ENCODE measurements around the gene CHN2.

The CHN2 gene

DNA sequence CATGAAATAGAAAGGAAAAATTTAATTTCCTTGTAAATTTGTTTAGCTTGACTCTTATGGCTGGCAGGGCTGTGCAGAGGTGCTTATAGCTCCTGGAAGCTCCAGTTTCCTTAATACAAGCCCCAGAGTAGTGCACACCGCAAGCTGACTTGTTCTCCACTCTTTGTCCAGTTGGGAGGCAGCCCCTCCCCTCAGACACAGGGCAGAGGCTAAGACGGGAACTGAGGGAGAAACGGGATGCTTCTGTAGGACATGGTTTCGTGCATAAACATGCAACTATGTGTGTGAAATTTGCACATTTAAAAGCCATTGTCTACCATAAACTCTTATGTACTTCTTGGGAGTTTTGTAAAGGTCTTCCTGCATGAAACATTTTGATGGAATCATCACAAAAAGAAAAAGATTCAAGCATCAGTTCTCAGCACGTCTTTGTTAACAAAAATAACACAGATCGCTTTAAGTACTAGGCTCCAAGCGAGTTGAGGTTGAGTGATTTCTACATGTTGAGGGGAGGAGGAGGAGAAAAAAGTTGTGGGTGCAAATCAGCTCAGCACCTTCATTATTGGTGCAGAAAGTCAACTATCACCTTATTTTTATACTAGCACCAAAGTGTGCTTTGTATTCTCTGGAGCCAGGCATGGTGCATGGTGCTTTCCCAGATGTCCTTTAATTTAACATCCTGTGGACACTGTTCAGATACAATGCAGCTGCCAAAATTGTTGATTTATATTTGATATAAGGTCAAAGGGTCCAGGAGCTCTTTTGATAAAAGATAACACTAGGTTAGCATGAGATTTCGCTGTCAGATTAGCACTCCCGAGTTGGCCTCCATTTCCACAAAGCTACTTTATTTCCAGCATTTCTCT is 124.5 kb downstream of the CHN2 start:
- H3K36me3 ChIP-seq (ENCODE audit: control insufficient read depth, insufficient read depth, low read length), result no peaks in the 10 kb centered on the region
- H3K4me3 ChIP-seq (ENCODE audit: low read length), result no peak overlapping the region
- no peak for DNase-seq
- WGBS (ENCODE audit: extremely low coverage, insufficient coverage, low lambda C conversion rate), result no CpG with 5 or more reads among the region's 9 CpGs
- no peak overlapping the region for H4K5ac ChIP-seq (ENCODE audit: low read length)
- no peak overlapping the region for H2BK5ac ChIP-seq (ENCODE audit: low read length)
- no peak overlapping the region for H3K56ac ChIP-seq (ENCODE audit: low read length)
- H3K23ac ChIP-seq (ENCODE audit: low read length), result no peak overlapping the region
- H2BK15ac ChIP-seq (replicated peaks; ENCODE audit: low read depth), result no peak overlapping the region
- no peaks in the 10 kb centered on the region for H3K79me2 ChIP-seq (ENCODE audit: control insufficient read depth, insufficient read depth, low read length)
- no peak overlapping the region for H3K4ac ChIP-seq (ENCODE audit: low read depth, low read length)
- peaks cover 11% of the 10 kb centered on the region for H3K4me1 ChIP-seq (ENCODE audit: control insufficient read depth, low read depth, low read length)
- no peak overlapping the region for H3K4me2 ChIP-seq (ENCODE audit: low read length)
- H3K79me1 ChIP-seq (ENCODE audit: low read length), result no peaks in the 10 kb centered on the region
- H3K9ac ChIP-seq (ENCODE audit: low read length), result no peak overlapping the region
- H3K18ac ChIP-seq (ENCODE audit: low read length), result no peak overlapping the region
- H3K27ac ChIP-seq (ENCODE audit: low read depth, low read length), result no peak overlapping the region
- no peak overlapping the region for H4K8ac ChIP-seq (ENCODE audit: low read depth, low read length)
- H2BK120ac ChIP-seq (ENCODE audit: low read depth, low read length), result no peak overlapping the region
- H2AK5ac ChIP-seq (ENCODE audit: low read length), result no peak overlapping the region
- no peaks in the 10 kb centered on the region for H3K27me3 ChIP-seq (ENCODE audit: insufficient read depth, low read length, poor library complexity)

DNA sequence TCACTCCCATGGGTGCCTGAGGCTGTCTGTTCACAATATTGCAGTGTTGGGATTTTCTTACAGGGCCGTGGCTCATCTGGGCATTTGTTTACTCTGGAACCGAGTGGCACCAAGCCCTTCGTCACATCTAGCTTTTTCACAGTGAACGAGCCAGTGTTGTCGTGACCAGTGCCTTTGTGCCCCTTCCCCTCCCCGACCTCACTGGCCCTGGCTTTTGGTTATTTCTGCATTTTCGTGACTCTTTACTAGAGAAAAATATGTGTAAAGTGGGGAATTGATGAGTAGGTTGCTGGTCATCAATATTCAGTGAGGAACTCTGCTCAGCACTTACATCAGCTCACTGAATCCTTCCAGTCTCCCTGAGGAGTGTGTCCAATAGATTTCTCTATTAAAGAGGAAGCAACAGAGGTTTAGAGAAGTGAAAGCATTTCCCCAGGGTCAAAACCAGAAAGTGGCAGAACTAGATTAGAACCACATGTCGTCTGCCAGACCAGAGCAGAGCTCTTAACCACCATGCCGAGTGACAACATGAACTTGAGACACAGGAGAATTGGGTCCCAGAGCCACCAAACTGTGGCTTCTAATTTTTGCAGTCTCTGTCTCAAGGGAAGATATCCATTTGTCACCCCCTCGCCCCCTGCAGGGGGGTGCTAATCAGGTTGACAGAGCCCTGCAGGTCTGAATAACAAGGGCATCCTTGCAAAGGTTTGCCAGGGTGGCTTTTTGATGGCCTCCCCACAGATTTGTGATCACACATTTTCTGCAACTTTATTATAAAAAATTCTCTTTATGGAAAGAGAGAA is 125.3 kb downstream of the CHN2 start:
- Histone ChIP-seq H3K4me2 (ENCODE audit: low read length) (no peak overlapping the region), H3K4me1 (ENCODE audit: control insufficient read depth, low read depth, low read length) (peaks cover 11% of the 10 kb centered on the region), H3K4me3 (ENCODE audit: low read length) (no peak overlapping the region), H3K36me3 (ENCODE audit: control insufficient read depth, insufficient read depth, low read length) (no peaks in the 10 kb centered on the region), H3K9ac (ENCODE audit: low read length) (no peak overlapping the region), H4K8ac (ENCODE audit: low read depth, low read length) (no peak overlapping the region), H3K79me2 (ENCODE audit: control insufficient read depth, insufficient read depth, low read length) (no peaks in the 10 kb centered on the region), H3K56ac (ENCODE audit: low read length) (peak overlapping the region; percentile 47), H4K5ac (ENCODE audit: low read length) (no peak overlapping the region), H2BK120ac (ENCODE audit: low read depth, low read length) (no peak overlapping the region), H2BK15ac (replicated peaks; ENCODE audit: low read depth) (no peak overlapping the region), H3K4ac (ENCODE audit: low read depth, low read length) (no peak overlapping the region), H2AK5ac (ENCODE audit: low read length) (no peak overlapping the region), H3K79me1 (ENCODE audit: low read length) (no peaks in the 10 kb centered on the region), H3K27me3 (ENCODE audit: insufficient read depth, low read length, poor library complexity) (no peaks in the 10 kb centered on the region), H2BK5ac (ENCODE audit: low read length) (peak overlapping the region; percentile 25), H3K18ac (ENCODE audit: low read length) (no peak overlapping the region), H3K27ac (ENCODE audit: low read depth, low read length) (no peak overlapping the region), H3K23ac (ENCODE audit: low read length) (peak overlapping the region; percentile 56)
- peak; percentile 70 for DNase-seq
- no CpG with 5 or more reads among the region's 10 CpGs for WGBS (ENCODE audit: extremely low coverage, insufficient coverage, low lambda C conversion rate)

DNA sequence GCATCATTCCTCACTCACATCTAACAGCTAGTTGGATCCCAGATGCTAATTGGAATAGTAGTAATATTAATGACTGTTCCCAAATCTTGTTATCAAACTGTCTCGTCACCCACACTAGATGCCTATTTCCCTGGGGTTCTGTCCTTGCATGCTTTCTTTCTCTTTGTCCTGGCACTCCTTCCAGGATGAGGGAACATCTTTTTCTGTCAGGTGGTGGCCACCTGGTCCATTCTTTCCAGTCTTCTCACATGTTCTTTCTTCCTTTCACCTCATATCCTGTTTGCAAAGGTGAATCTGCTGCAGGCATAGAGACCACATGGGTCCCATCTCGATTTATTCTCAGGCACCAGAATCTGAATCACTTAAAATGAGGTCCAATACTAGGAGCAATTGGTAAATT is 126.0 kb downstream of the CHN2 start:
- no peak for DNase-seq
- no CpG with 5 or more reads among the region's 2 CpGs for WGBS (ENCODE audit: extremely low coverage, insufficient coverage, low lambda C conversion rate)

DNA sequence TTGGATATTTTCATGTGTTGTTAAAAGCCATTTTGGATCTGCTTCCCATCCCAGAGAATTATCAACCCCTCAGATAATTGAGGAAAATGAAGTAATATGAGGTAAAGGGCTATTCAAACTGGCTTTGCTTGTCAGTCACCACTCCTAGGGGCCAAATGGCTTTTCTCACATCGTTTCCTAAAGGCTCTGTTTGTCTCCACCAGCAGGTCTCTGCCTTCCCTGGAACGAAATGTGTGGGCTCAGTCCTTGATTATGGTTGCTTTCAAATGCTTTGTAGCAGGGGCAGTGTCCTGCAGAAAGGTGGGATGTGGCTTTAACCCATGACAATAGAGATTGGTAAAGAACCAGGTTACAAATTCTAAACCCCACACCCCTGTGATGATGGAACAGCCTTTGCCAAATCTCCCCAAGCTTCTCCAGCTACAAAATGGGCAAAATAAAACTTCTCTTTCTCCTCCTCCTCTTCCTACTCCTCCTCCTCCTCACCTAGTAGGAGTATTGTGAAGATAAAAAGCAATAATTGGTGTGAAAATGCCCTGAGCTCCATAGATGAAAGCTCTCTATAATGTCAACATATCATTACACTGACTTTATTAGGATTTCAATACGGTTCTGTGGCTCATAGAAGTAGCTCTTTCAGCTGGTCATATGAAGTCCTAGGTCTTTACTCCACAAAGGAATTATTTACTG is 127.6 kb downstream of the CHN2 start:
- H3K79me1 ChIP-seq (ENCODE audit: low read length), result no peaks in the 10 kb centered on the region
- no peak overlapping the region for H3K27ac ChIP-seq (ENCODE audit: low read depth, low read length)
- H3K4ac ChIP-seq (ENCODE audit: low read depth, low read length), result no peak overlapping the region
- DNase-seq, result peak; percentile 57
- no peak overlapping the region for H2BK120ac ChIP-seq (ENCODE audit: low read depth, low read length)
- peaks cover 11% of the 10 kb centered on the region for H3K4me1 ChIP-seq (ENCODE audit: control insufficient read depth, low read depth, low read length)
- WGBS (ENCODE audit: extremely low coverage, insufficient coverage, low lambda C conversion rate), result no CpG with 5 or more reads among the region's 3 CpGs
- H3K56ac ChIP-seq (ENCODE audit: low read length), result no peak overlapping the region
- no peaks in the 10 kb centered on the region for H3K27me3 ChIP-seq (ENCODE audit: insufficient read depth, low read length, poor library complexity)
- H4K5ac ChIP-seq (ENCODE audit: low read length), result no peak overlapping the region
- H2BK5ac ChIP-seq (ENCODE audit: low read length), result no peak overlapping the region
- no peak overlapping the region for H2AK5ac ChIP-seq (ENCODE audit: low read length)
- H3K4me3 ChIP-seq (ENCODE audit: low read length), result no peak overlapping the region
- H3K18ac ChIP-seq (ENCODE audit: low read length), result no peak overlapping the region
- H3K9ac ChIP-seq (ENCODE audit: low read length), result no peak overlapping the region
- no peak overlapping the region for H3K23ac ChIP-seq (ENCODE audit: low read length)
- H3K4me2 ChIP-seq (ENCODE audit: low read length), result no peak overlapping the region
- H4K8ac ChIP-seq (ENCODE audit: low read depth, low read length), result no peak overlapping the region
- no peaks in the 10 kb centered on the region for H3K79me2 ChIP-seq (ENCODE audit: control insufficient read depth, insufficient read depth, low read length)
- no peak overlapping the region for H2BK15ac ChIP-seq (replicated peaks; ENCODE audit: low read depth)
- no peaks in the 10 kb centered on the region for H3K36me3 ChIP-seq (ENCODE audit: control insufficient read depth, insufficient read depth, low read length)

More for the DNA sequence above, 126.0 kb downstream of the CHN2 start:
- H4K8ac ChIP-seq (ENCODE audit: low read depth, low read length), result no peak overlapping the region
- H3K79me1 ChIP-seq (ENCODE audit: low read length), result no peaks in the 10 kb centered on the region
- H4K5ac ChIP-seq (ENCODE audit: low read length), result no peak overlapping the region
- no peak overlapping the region for H3K27ac ChIP-seq (ENCODE audit: low read depth, low read length)
- H3K9ac ChIP-seq (ENCODE audit: low read length), result no peak overlapping the region
- no peaks in the 10 kb centered on the region for H3K79me2 ChIP-seq (ENCODE audit: control insufficient read depth, insufficient read depth, low read length)
- no peaks in the 10 kb centered on the region for H3K27me3 ChIP-seq (ENCODE audit: insufficient read depth, low read length, poor library complexity)
- no peak overlapping the region for H2BK15ac ChIP-seq (replicated peaks; ENCODE audit: low read depth)
- H3K23ac ChIP-seq (ENCODE audit: low read length), result no peak overlapping the region
- peaks cover 11% of the 10 kb centered on the region for H3K4me1 ChIP-seq (ENCODE audit: control insufficient read depth, low read depth, low read length)
- no peak overlapping the region for H3K4ac ChIP-seq (ENCODE audit: low read depth, low read length)
- H3K4me3 ChIP-seq (ENCODE audit: low read length), result no peak overlapping the region
- H3K56ac ChIP-seq (ENCODE audit: low read length), result no peak overlapping the region
- H3K18ac ChIP-seq (ENCODE audit: low read length), result no peak overlapping the region
- H2BK120ac ChIP-seq (ENCODE audit: low read depth, low read length), result no peak overlapping the region
- H2AK5ac ChIP-seq (ENCODE audit: low read length), result no peak overlapping the region
- no peaks in the 10 kb centered on the region for H3K36me3 ChIP-seq (ENCODE audit: control insufficient read depth, insufficient read depth, low read length)
- no peak overlapping the region for H3K4me2 ChIP-seq (ENCODE audit: low read length)
- no peak overlapping the region for H2BK5ac ChIP-seq (ENCODE audit: low read length)

- H3K4me1 ChIP-seq (ENCODE audit: control insufficient read depth, low read depth, low read length), result peaks cover 7% of the 10 kb centered on the region
- H2BK15ac ChIP-seq (replicated peaks; ENCODE audit: low read depth), result no peak overlapping the region
- H3K4me3 ChIP-seq (ENCODE audit: low read length), result no peak overlapping the region
- H2AK5ac ChIP-seq (ENCODE audit: low read length), result no peak overlapping the region
- H3K27me3 ChIP-seq (ENCODE audit: insufficient read depth, low read length, poor library complexity), result no peaks in the 10 kb centered on the region
- no peak overlapping the region for H3K4me2 ChIP-seq (ENCODE audit: low read length)
- no peak overlapping the region for H3K9ac ChIP-seq (ENCODE audit: low read length)
- H3K4ac ChIP-seq (ENCODE audit: low read depth, low read length), result no peak overlapping the region
- H4K5ac ChIP-seq (ENCODE audit: low read length), result no peak overlapping the region
- H2BK120ac ChIP-seq (ENCODE audit: low read depth, low read length), result no peak overlapping the region
- no peak overlapping the region for H4K8ac ChIP-seq (ENCODE audit: low read depth, low read length)
- no peak for DNase-seq
- no peaks in the 10 kb centered on the region for H3K79me1 ChIP-seq (ENCODE audit: low read length)
- H3K27ac ChIP-seq (ENCODE audit: low read depth, low read length), result no peak overlapping the region
- no peaks in the 10 kb centered on the region for H3K79me2 ChIP-seq (ENCODE audit: control insufficient read depth, insufficient read depth, low read length)
- H3K18ac ChIP-seq (ENCODE audit: low read length), result no peak overlapping the region
- no peaks in the 10 kb centered on the region for H3K36me3 ChIP-seq (ENCODE audit: control insufficient read depth, insufficient read depth, low read length)
- no peak overlapping the region for H3K23ac ChIP-seq (ENCODE audit: low read length)
- H2BK5ac ChIP-seq (ENCODE audit: low read length), result no peak overlapping the region
- WGBS (ENCODE audit: extremely low coverage, insufficient coverage, low lambda C conversion rate), result no CpG with 5 or more reads among the region's 2 CpGs
- no peak overlapping the region for H3K56ac ChIP-seq (ENCODE audit: low read length)
Measured at GRCh38 chr7:29325476-29325875, 130.9 kb downstream of the CHN2 start.

All from mesendoderm (in vitro differentiated cells).